Neural progenitor cell (in vitro differentiated cells): ENCODE measurements around the gene SOCS2. TPM values are rescaled to one million over a fixed set of nuclear protein-coding genes. Genes with fewer than 3 reads are reported as not detected.

Experiments used
- DNase-seq: peaks from one replicate; pipeline ENCODE4 v3.0.0-alpha.2; 2016; ENCODE audit warnings: low spot score
- H2AFZ ChIP-seq: fragments of 200-600 bp; sonication (generic); replicated peaks from 2 replicates; pipeline ENCODE4 v1.6.1; 2016; ENCODE audit warnings: antibody characterized with exemption
- H3F3A ChIP-seq: fragments of 200-600 bp; sonication (generic); 2 replicates; pipeline ENCODE4 v1.6.1; 2016; ENCODE audit warnings: antibody characterized with exemption, low read depth
- H3K27ac ChIP-seq: fragments of 200-600 bp; sonication (generic); 2 replicates; pipeline ENCODE4 v1.5.1; 2016; ENCODE audit warnings: mild to moderate bottlenecking
- H3K27me3 ChIP-seq: fragments of 200-600 bp; sonication (generic); 2 replicates; pipeline ENCODE4 v1.6.1; 2016; ENCODE audit warnings: mild to moderate bottlenecking, moderate library complexity
- H3K36me3 ChIP-seq: fragments of 200-600 bp; sonication (generic); 2 replicates; pipeline ENCODE4 v1.5.1; 2016
- H3K4me1 ChIP-seq: fragments of 200-600 bp; sonication (generic); 2 replicates; pipeline ENCODE4 v1.6.1; 2016; ENCODE audit warnings: mixed run types
- H3K4me2 ChIP-seq: fragments of 200-600 bp; sonication (generic); 2 replicates; pipeline ENCODE4 v1.6.1; 2016
- H3K4me3 ChIP-seq: fragments of 200-600 bp; sonication (generic); 2 replicates; pipeline ENCODE4 v1.5.1; 2016
- H3K79me2 ChIP-seq: fragments of 200-600 bp; sonication (generic); 2 replicates; pipeline ENCODE4 v1.6.1; 2016; ENCODE audit warnings: low read depth
- H3K9ac ChIP-seq: fragments of 200-600 bp; sonication (generic); 2 replicates; pipeline ENCODE4 v1.6.1; 2016
- H3K9me3 ChIP-seq: fragments of 200-600 bp; sonication (generic); 2 replicates; pipeline ENCODE4 v1.5.1; 2016; ENCODE audit warnings: low read depth
- H4K20me1 ChIP-seq: fragments of 200-600 bp; sonication (generic); 2 replicates; pipeline ENCODE4 v1.6.1; 2016; ENCODE audit warnings: low read depth
- H3K27ac Mint-ChIP-seq: 3 replicates; pipeline ENCODE4 v1.8.0; 2021; ENCODE audit warnings: mixed read lengths
- H3K27me3 Mint-ChIP-seq: 2 replicates; pipeline ENCODE4 v1.8.0; 2022; ENCODE audit warnings: low read depth, mild to moderate bottlenecking, inconsistent platforms, moderate library complexity, mixed read lengths; ENCODE audit not compliant: insufficient read depth
- H3K36me3 Mint-ChIP-seq: 3 replicates; pipeline ENCODE4 v1.8.0; 2021; ENCODE audit warnings: mixed read lengths
- H3K4me1 Mint-ChIP-seq: 3 replicates; pipeline ENCODE4 v1.8.0; 2021; ENCODE audit warnings: mixed read lengths
- H3K4me3 Mint-ChIP-seq: 3 replicates; pipeline ENCODE4 v1.8.0; 2021; ENCODE audit warnings: mild to moderate bottlenecking, moderate library complexity, mixed read lengths
- H3K9me3 Mint-ChIP-seq: 3 replicates; pipeline ENCODE4 v1.8.0; 2020; ENCODE audit warnings: mixed read lengths
- EZH2 ChIP-seq: fragments of 200-600 bp; sonication (generic); IDR thresholded peaks from 2 replicates; pipeline ENCODE4 v1.6.1; 2017; ENCODE audit warnings: antibody characterized with exemption, mild to moderate bottlenecking, moderate library complexity
- EZH2phosphoT487 ChIP-seq: fragments of 200-600 bp; sonication (generic); IDR thresholded peaks from 2 replicates; pipeline ENCODE4 v1.6.1; 2017; ENCODE audit warnings: antibody characterized with exemption
- total RNA-seq: library from RNA; depleted of rRNA; stranded (reverse); fragments of >200 nt; gene quantifications from 2 replicates; pipeline ENCODE4 v1.2.3, GENCODE V29; 2015; ENCODE audit warnings: low replicate concordance
- TF ChIP-seq, protein P1 (sequence below): fragments of 200-600 bp; sonication (generic); IDR thresholded peaks from 2 replicates; pipeline ENCODE4 v1.5.1; 2017; ENCODE audit warnings: antibody characterized with exemption, mild to moderate bottlenecking

The SOCS2 gene
- total RNA-seq, 1 donor from 2014 or later: 4.9 TPM

DNA sequence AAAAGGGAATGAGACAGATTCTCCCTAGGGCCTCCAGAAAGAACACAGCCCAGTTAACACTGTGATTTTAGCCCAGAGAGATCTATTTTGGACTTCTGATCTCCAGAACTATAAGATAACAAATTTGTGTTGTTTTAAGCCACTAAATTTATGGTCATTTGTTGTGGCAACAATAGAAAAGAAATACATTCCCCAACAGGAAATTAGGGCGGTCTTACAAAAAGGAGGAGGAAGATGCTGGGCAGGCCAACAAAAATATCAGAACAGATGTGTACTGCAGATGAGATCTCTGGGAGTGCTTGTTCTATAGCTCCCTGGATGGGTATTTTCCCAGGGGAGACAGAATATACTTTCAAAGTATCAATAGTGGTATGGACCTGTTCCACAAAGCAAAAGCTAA is 32.0 kb upstream of the SOCS2 start:
- no peaks in the 10 kb centered on the region for H3K27me3 Mint-ChIP-seq
- Histone ChIP-seq H3K79me2 (no peaks in the 10 kb centered on the region), H3K9me3 (no peaks in the 10 kb centered on the region), H3K27ac (no peak overlapping the region), H3F3A (no peaks in the 10 kb centered on the region), H4K20me1 (no peaks in the 10 kb centered on the region), H3K4me1 (no peaks in the 10 kb centered on the region), H3K4me2 (no peak overlapping the region), H3K27me3 (no peaks in the 10 kb centered on the region), H3K36me3 (no peaks in the 10 kb centered on the region), H2AFZ (no peak overlapping the region), H3K9ac (no peak overlapping the region), H3K4me3 (no peak overlapping the region)
- H3K36me3 Mint-ChIP-seq: peaks cover 5% of the 10 kb centered on the region
- TF ChIP-seq EZH2phosphoT487 (no peak), EZH2 (no peak)
- TF ChIP-seq, protein P1, sequence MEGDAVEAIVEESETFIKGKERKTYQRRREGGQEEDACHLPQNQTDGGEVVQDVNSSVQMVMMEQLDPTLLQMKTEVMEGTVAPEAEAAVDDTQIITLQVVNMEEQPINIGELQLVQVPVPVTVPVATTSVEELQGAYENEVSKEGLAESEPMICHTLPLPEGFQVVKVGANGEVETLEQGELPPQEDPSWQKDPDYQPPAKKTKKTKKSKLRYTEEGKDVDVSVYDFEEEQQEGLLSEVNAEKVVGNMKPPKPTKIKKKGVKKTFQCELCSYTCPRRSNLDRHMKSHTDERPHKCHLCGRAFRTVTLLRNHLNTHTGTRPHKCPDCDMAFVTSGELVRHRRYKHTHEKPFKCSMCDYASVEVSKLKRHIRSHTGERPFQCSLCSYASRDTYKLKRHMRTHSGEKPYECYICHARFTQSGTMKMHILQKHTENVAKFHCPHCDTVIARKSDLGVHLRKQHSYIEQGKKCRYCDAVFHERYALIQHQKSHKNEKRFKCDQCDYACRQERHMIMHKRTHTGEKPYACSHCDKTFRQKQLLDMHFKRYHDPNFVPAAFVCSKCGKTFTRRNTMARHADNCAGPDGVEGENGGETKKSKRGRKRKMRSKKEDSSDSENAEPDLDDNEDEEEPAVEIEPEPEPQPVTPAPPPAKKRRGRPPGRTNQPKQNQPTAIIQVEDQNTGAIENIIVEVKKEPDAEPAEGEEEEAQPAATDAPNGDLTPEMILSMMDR: no peak
- no peaks in the 10 kb centered on the region for H3K9me3 Mint-ChIP-seq
- H3K4me1 Mint-ChIP-seq: peaks cover 6% of the 10 kb centered on the region
- H3K4me3 Mint-ChIP-seq: no peak overlapping the region
- H3K27ac Mint-ChIP-seq: no peak overlapping the region
- DNase-seq: no peak

DNA sequence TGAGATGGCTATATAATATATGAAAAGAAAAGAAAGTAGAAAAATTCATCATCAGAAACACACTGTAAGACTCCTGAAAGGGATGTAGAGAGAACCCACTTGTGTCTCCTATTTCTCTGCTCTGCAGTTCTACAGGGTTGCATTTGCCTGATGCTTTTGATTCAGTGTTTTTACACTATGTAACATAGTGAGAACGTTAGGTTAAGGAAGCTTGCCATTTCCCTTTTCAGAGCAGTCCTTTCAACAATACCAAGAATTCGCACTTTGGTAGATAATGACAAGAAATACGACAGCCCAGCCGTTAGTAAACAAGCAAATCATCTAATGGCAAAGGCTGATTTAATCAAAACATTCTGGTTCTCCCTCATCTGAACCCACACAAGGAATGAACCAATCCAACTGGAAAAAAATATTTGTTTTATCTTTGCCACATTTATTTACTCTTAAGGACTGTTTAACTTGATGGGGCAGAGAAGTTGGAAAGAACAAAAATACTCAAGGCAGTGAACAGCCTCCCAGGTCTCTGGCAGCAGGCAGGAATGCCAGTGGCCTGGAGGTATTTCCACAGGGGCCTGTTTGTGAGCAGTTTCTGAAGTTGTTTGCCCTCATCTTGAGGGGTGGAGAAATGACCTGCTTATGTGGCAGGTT is 30.8 kb upstream of the SOCS2 start:
- Histone ChIP-seq H3K9ac (no peak overlapping the region), H4K20me1 (no peaks in the 10 kb centered on the region), H3K27ac (no peak overlapping the region), H3K4me1 (no peaks in the 10 kb centered on the region), H3K79me2 (no peaks in the 10 kb centered on the region), H3K4me2 (no peak overlapping the region), H2AFZ (no peak overlapping the region), H3F3A (no peaks in the 10 kb centered on the region), H3K27me3 (no peaks in the 10 kb centered on the region), H3K4me3 (no peak overlapping the region), H3K36me3 (no peaks in the 10 kb centered on the region), H3K9me3 (no peaks in the 10 kb centered on the region)
- Mint-ChIP-seq H3K4me1 (peaks cover 2% of the 10 kb centered on the region), H3K27me3 (no peaks in the 10 kb centered on the region), H3K4me3 (no peak overlapping the region), H3K9me3 (no peaks in the 10 kb centered on the region), H3K36me3 (peaks cover 5% of the 10 kb centered on the region), H3K27ac (no peak overlapping the region)
- no peak for DNase-seq
- TF ChIP-seq, protein P1: no peak
- TF ChIP-seq EZH2: no peak
- TF ChIP-seq EZH2phosphoT487: no peak

DNA sequence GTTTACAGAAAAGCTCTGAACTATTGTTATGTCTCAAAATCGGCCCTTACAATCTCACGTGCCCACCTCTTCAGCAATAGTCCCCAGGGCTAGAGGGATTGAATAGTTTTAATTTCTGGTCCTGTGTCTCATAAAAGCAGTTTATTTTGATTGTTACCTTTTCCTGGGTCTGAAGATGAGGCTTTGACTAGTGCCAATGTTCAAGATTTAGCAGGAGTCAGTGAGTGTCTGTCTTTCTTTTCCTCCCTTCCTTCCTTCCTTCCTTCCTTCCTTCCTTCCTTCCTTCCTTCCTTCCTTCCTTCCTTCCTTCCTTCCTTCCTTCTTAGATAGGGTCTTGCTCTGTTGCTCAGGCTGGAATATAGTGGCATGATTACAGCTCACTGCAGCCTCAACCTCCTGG is 24.7 kb upstream of the SOCS2 start:
- no peak overlapping the region for H3K9ac ChIP-seq
- H3K36me3 ChIP-seq: no peaks in the 10 kb centered on the region
- Mint-ChIP-seq H3K4me1 (peaks cover 2% of the 10 kb centered on the region), H3K36me3 (peaks cover 5% of the 10 kb centered on the region), H3K4me3 (no peak overlapping the region), H3K27ac (no peak overlapping the region), H3K9me3 (no peaks in the 10 kb centered on the region), H3K27me3 (peaks cover 5% of the 10 kb centered on the region)
- no peaks in the 10 kb centered on the region for H3K79me2 ChIP-seq
- DNase-seq: no peak
- H3K4me3 ChIP-seq: no peak overlapping the region
- H3K27ac ChIP-seq: no peak overlapping the region
- H3F3A ChIP-seq: no peaks in the 10 kb centered on the region
- no peaks in the 10 kb centered on the region for H3K9me3 ChIP-seq
- H4K20me1 ChIP-seq: no peaks in the 10 kb centered on the region
- H2AFZ ChIP-seq: no peak overlapping the region
- H3K4me1 ChIP-seq: no peaks in the 10 kb centered on the region
- H3K27me3 ChIP-seq: no peaks in the 10 kb centered on the region
- TF ChIP-seq, protein P1: no peak
- TF ChIP-seq EZH2 (no peak), EZH2phosphoT487 (no peak)
- H3K4me2 ChIP-seq: no peak overlapping the region
